SU-DHL-6 (cell line): Measurements from ENCODE around the gene DSEL.

Experiments
- EZH2phosphoT487 ChIP-seq: fragments of 200-600 bp; sonication (generic), shearing (Covaris generic); conservative IDR thresholded peaks from 2 replicates; pipeline ENCODE4 v1.6.1; 2018; ENCODE audit warnings: mild to moderate bottlenecking, antibody characterized with exemption, low read length, moderate library complexity, mixed read lengths
- TF ChIP-seq, protein P1 (sequence below): fragments of 200-600 bp; sonication (generic); IDR thresholded peaks from one replicate; pipeline ENCODE4 v1.5.1; 2017; ENCODE audit warnings: antibody characterized with exemption, mild to moderate bottlenecking, low read length, moderate library complexity; ENCODE audit not compliant: insufficient read depth, poor library complexity, severe bottlenecking

GRCh38 chr18:67478249-67478648 is 38.3 kb downstream of the DSEL start:
- TF ChIP-seq, protein P1, sequence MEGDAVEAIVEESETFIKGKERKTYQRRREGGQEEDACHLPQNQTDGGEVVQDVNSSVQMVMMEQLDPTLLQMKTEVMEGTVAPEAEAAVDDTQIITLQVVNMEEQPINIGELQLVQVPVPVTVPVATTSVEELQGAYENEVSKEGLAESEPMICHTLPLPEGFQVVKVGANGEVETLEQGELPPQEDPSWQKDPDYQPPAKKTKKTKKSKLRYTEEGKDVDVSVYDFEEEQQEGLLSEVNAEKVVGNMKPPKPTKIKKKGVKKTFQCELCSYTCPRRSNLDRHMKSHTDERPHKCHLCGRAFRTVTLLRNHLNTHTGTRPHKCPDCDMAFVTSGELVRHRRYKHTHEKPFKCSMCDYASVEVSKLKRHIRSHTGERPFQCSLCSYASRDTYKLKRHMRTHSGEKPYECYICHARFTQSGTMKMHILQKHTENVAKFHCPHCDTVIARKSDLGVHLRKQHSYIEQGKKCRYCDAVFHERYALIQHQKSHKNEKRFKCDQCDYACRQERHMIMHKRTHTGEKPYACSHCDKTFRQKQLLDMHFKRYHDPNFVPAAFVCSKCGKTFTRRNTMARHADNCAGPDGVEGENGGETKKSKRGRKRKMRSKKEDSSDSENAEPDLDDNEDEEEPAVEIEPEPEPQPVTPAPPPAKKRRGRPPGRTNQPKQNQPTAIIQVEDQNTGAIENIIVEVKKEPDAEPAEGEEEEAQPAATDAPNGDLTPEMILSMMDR = no peak
- TF ChIP-seq EZH2phosphoT487 = no peak
